Astrocyte of the spinal cord (primary cell): Measurements from ENCODE around the gene TIAM1.
A peak's percentile ranks its signal among the peaks of the same experiment; 100 is the strongest.

ENCODE experiments used
- DNase-seq: peaks from one replicate; pipeline ENCODE4 v3.0.0; 2011; ENCODE audit warnings: low read depth, low spot score
- H3K4me3 ChIP-seq: 2 replicates; pipeline ENCODE4 v1.5.1; 2011; ENCODE audit warnings: low read depth, mild to moderate bottlenecking, low read length, moderate library complexity
- in situ Hi-C: cut with HindIII; loops from 2 replicates; pipeline ENCODE4 v1.10.0; 2017; ENCODE audit warnings: low sequenced_read_pairs
- TF ChIP-seq, protein P1 (sequence below): IDR thresholded peaks from 2 replicates; pipeline ENCODE4 v1.5.1; 2012; ENCODE audit warnings: low read depth, mild to moderate bottlenecking, low read length, inconsistent platforms

The TIAM1 gene

DNA sequence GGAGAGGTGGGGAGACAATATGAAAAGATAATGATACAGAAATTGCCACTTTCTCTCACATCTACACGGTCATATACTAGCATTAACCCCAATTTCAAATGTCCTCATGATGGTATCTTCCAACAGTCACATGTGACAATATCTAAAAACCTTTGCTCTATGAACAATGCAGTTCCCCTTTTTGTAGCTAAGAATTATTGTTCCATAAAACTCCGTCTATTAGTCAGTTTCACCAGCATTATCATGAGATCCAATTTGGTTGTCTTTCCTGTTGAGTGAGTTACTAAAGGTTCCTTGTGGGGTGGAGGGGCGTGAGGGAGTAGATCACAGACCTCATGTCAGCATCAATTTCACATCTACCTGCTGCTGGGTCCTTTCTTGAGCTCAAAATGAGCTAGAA lies 1.7 kb downstream of the TIAM1 start:
- TF ChIP-seq, protein P1, sequence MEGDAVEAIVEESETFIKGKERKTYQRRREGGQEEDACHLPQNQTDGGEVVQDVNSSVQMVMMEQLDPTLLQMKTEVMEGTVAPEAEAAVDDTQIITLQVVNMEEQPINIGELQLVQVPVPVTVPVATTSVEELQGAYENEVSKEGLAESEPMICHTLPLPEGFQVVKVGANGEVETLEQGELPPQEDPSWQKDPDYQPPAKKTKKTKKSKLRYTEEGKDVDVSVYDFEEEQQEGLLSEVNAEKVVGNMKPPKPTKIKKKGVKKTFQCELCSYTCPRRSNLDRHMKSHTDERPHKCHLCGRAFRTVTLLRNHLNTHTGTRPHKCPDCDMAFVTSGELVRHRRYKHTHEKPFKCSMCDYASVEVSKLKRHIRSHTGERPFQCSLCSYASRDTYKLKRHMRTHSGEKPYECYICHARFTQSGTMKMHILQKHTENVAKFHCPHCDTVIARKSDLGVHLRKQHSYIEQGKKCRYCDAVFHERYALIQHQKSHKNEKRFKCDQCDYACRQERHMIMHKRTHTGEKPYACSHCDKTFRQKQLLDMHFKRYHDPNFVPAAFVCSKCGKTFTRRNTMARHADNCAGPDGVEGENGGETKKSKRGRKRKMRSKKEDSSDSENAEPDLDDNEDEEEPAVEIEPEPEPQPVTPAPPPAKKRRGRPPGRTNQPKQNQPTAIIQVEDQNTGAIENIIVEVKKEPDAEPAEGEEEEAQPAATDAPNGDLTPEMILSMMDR, result no peak
- DNase-seq, result no peak
- no peak overlapping the region for H3K4me3 ChIP-seq
- in situ Hi-C loops, result no loop called here

DNA sequence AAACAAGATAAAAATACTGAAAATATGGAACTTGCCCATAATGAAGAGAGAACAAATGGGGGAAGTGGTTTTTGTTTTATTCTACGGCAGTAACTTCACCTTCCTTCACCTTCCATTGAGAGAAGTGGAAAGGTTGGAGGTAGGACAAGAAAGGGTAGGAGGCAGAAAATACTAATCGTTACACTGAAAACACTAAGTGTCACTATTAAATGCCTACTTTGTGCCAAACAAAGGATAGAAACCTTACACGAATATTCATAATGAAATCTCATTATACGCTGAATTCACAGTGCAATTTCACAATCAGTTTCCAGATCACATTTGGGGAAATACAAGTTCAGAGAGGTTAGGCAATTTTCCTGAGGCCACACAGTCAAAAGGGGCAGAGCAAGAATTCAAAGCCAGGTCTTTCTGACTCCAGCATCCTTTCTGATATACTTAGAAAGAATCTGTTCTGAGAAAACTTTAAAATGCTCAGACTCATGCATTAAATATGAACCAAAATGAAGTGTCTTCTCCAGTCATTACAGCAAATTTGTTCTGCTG lies 3.0 kb downstream of the TIAM1 start:
- H3K4me3 ChIP-seq, result no peak overlapping the region
- TF ChIP-seq, protein P1, result no peak
- in situ Hi-C loops, result no loop called here
- DNase-seq, result no peak

DNA sequence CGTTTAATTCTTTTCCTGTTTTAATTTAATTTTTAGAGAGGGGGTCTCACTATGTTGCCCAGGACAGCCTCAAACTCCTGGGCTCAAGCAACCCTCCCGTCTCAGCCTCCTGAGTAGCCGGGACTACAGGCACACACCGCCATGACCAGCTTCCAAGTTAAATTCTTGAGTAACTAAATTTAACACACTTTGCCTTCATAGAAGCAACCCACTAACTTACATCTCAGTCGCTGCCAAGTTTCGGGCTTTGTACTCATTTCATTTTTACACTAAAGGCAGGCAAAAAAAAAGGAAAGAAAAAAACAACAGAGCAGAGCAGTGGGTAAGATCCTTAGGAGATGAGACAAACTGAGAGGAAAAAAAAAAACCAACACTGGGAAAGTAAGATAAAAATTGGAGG lies 3.5 kb downstream of the TIAM1 start:
- H3K4me3 ChIP-seq, result no peak overlapping the region
- DNase-seq, result no peak
- in situ Hi-C loops, result no loop called here
- TF ChIP-seq, protein P1, result no peak

DNA sequence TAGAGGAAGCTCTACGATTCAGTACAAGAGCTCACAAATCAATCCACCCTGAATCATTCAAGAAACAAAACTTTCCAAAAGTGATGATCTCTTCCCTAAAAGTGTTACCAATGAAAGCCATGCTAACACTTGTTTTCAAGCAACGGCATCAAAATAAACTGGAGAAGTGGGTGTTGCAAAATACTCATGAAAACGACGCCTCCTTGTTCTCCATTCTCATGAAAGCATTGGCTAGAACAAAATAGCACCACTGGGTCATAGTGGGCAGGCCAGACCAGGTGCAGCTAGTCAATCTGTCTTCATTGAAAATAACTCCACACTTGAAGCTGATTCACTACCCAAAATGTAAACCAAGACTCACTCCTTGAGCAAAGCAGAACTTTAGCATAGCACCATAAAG lies 4.3 kb downstream of the TIAM1 start:
- no peak overlapping the region for H3K4me3 ChIP-seq
- in situ Hi-C loops, result no loop called here
- TF ChIP-seq, protein P1, result no peak
- DNase-seq, result no peak

DNA sequence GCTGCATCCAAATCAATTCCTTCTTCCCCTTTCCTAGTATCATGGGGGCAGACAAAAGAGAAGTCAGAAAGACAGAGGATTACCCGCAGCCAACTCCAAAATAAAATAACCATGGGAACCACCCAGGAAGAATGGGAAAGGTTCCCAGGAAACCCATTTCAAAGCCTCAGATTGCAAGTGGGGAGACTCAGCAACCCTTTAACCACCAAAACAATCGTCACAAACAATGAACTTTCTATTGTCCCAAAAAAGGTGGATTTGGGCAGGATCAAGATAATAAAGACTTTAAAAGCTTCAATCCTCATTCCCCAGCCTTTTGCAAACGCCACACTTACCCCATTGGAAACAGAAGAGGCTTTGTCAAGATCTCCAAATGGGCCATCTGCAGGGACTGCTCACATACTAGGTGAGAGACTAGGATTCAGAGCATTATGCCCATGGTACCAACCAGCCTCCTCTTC lies 5.1 kb downstream of the TIAM1 start:
- no peak overlapping the region for H3K4me3 ChIP-seq
- DNase-seq, result peak; percentile 56
- TF ChIP-seq, protein P1, result no peak
- in situ Hi-C loops, result no loop called here

DNA sequence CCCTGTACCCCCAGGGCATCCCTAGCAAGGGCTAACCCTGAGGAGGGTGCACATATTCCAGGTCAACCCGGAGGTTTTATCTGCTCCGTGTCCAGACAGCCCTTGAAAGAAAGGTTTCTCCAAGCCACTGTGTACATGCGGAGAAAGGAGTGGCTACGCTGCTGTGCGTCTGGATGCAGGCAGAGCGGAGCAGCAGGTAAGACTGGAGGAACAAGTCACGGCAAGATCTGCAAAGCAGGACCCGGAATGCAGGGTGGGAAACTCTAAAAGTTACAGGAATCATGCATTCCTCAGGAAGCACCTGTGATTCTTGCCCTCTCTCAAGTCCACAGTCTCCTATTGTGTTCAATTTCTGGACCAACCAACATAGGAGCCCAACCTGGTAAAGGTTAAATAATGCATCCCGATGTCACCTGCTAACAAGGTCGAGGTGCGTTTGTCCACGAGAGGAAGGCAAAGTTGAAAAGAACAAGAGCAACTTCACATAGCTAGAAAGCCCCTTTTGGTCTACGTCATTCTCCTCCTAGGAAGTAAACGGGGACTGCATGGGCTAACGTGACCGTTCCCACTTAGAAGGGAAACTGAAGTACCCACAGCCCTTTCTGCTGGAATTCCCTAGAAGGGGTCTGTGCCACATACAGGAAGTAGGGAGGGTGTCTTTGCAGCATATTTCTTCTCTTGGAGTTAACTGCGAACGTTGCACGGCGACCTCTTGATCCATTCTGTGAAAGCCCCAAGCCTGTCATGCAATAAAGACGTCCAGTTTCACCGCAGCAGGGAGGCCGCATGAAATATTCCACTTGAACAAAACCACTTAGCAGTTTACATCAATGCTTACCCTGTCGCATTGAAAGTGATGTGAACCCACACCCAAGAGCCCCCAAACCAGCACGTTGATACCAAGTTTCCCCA lies 5.8 kb downstream of the TIAM1 start:
- H3K4me3 ChIP-seq, result no peak overlapping the region
- DNase-seq, result peak; percentile 63
- in situ Hi-C loops, result no loop called here
- TF ChIP-seq, protein P1, result no peak
